C4-2B (cell line): Measurements from ENCODE around the gene MBNL1.

Source experiments
- H3K27ac ChIP-seq: fragments of 450-650 bp; 2 replicates; pipeline ENCODE4 v1.5.1; 2017
- CTCF ChIP-seq: fragments of 450-650 bp; conservative IDR thresholded peaks from 2 replicates; pipeline ENCODE4 v1.5.1; 2017; ENCODE audit warnings: mild to moderate bottlenecking
- ZFX ChIP-seq: fragments of 450-650 bp; IDR thresholded peaks from 2 replicates; pipeline ENCODE4 v1.6.1; 2017

Gene MBNL1

GRCh38 chr3:152454076-152454875, 185.5 kb downstream of the MBNL1 start:
- no peak overlapping the region for H3K27ac ChIP-seq
- TF ChIP-seq CTCF (no peak), ZFX (no peak)

GRCh38 chr3:152455989-152456388, 187.3 kb downstream of the MBNL1 start:
- H3K27ac ChIP-seq, result no peak overlapping the region
- no peak for TF ChIP-seq ZFX
- TF ChIP-seq CTCF, result no peak

- H3K27ac ChIP-seq, result no peak overlapping the region
- TF ChIP-seq ZFX, result no peak
- TF ChIP-seq CTCF, result no peak
Observed at GRCh38 chr3:152457500-152458375, 189.0 kb downstream of the MBNL1 start.

GRCh38 chr3:152458376-152459117, 189.8 kb downstream of the MBNL1 start:
- TF ChIP-seq CTCF (no peak), ZFX (no peak)

GRCh38 chr3:152459118-152459515, 190.4 kb downstream of the MBNL1 start:
- TF ChIP-seq ZFX (no peak), CTCF (no peak)
- H3K27ac ChIP-seq, result no peak overlapping the region

More at GRCh38 chr3:152458376-152459117, 189.8 kb downstream of the MBNL1 start:
- H3K27ac ChIP-seq, result no peak overlapping the region

- TF ChIP-seq ZFX (no peak), CTCF (no peak)
- H3K27ac ChIP-seq, result no peak overlapping the region
Observed at GRCh38 chr3:152459572-152459971, 190.8 kb downstream of the MBNL1 start.
